HG02623 (cell line): ENCODE data around the gene CCDC158.
"Not testable (repeated sequence)": the region's sequence is repeated elsewhere in the genome, so short reads cannot be mapped to it uniquely, and the experiment has no call there.

Experiments used
- ATAC-seq: cut with Tn5 transposase; IDR thresholded peaks from one replicate; pipeline ENCODE4 v1.9.1; 2021; ENCODE audit warnings: moderate library complexity; ENCODE audit not compliant: unreplicated experiment

CCDC158 gene

DNA sequence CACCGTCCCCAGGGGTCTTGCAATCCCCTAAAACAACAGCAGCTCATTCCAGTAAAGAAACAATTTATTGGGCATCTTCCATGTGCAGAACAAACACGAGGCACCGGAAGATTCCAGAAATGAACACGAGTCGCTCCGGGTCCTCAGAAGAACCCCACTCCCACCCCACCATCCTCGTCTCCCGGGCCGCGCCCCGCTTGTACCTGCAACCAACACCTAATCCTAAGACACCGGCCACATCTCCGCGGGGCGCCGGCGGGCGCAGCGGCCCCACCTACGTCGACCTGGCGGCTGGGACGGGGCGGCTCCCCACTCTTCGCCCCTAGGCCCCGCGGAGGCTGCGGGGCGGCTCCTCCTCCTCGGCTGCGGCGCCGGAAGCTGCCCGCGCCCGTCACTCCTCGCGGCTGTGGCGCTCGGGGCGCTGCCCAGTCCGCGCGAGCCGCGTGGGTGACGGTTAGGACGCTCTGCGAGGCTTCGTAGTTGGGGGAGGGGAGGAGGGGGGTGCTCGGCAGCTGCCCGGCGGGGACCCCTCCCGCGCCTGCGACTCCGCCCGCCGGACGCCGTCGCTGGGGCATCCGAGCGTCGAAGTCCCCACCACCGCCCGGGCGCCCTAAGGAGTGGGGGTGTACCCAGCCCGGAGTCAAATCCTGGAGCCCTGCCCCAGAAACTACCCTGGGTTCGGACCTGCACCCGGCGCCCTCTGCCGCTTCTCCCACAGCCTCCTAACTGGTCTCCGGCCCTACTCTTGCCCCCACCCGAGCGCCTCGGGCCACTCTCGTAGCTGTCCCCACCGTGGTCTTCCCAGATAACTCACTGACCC, at the start of gene CCDC158:
TSS of gene CCDC158 (minus strand) at position 380 of the 820 bp plus-strand sequence. CDS start 17,934 bp downstream, outside the sequence.
- no peak for ATAC-seq

DNA sequence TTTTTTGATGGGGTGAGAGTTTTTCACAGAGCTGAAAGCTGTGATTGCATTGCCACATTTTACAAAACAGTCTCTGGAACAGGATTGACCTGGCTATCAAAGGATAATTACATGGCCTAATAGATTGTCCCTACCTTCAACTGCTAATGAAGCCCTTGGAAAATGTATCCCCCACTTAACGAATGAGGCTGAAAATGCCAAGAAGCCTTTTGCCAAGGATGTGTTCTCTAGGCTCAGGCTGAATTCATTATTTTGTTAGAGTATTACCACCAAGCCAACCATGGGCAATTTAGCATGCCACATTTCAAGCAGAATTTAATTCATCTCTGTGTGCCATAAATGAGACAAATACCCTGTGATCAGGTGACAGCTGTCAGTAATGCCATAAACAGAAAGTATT, 49.6 kb upstream of the CCDC158 start:
- no peak for ATAC-seq

- ATAC-seq = no peak
Measured at GRCh38 chr4:76470064-76470463, 49.1 kb upstream of the CCDC158 start.

- ATAC-seq = no peak
Measured at GRCh38 chr4:76463568-76463967, 42.6 kb upstream of the CCDC158 start.

DNA sequence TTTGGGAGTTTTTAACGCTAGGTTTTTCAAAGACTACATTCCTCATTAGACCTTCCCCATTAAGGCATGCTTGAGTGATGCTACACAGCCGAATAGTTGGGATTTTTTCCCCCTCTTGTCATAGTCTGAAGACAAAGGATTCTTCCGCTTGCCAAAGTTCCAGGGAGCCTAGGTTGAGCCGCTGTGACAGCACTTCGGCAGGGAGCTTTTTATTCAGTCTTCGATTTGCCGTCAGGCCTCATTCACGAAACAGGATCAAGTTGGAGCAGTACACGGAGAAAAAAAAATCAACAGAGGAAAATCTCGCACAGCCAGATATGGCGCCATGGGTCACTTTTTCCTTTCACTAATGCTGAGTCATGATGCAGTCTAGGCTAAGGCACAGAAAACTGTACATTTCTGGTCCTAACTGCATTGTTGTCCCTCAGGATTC, 38.4 kb upstream of the CCDC158 start:
- ATAC-seq = no peak

GRCh38 chr4:76458825-76459224, 37.9 kb upstream of the CCDC158 start:
- ATAC-seq = no peak

GRCh38 chr4:76458297-76458696, 37.4 kb upstream of the CCDC158 start:
- no peak for ATAC-seq

DNA sequence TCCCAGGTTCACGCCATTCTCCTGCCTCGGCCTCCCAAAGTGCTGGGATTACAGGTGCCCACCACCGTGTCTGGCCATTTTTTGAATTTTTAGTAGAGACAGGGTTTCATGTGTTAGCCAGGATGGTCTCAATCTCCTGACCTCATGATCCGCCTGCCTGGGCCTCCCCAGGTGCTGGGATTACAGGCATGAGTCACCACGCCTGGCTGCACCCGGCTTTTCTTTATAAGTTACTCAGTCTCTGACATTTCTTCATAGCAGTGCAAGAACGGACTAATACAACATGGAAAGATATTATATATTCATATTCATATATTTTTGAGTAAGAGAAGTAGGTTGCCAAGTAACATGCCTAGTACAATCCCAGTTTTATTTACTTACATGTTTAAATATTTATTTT, 36.9 kb upstream of the CCDC158 start:
- ATAC-seq = no peak

DNA sequence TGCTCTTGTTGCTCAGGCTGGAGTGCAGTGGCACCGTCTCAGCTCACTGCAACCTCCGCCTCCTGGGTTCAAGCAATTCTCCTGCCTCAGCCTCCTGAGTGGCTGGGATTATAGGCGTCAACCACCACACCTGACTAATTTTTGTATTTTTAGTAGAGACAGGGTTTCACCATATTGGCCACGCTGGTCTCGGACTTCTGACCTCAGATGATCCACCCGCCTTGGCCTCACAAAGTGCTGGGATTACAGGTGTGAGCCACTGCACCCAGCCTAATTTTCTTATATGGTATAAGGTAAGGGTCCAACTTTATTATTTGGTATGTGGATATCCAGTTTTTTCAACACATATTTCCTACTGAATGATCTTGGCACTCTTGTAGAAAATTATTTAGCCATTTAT, 33.1 kb upstream of the CCDC158 start:
- ATAC-seq = not testable (repeated sequence)

- no peak for ATAC-seq
Measured at GRCh38 chr4:76453232-76453631, 32.3 kb upstream of the CCDC158 start.

DNA sequence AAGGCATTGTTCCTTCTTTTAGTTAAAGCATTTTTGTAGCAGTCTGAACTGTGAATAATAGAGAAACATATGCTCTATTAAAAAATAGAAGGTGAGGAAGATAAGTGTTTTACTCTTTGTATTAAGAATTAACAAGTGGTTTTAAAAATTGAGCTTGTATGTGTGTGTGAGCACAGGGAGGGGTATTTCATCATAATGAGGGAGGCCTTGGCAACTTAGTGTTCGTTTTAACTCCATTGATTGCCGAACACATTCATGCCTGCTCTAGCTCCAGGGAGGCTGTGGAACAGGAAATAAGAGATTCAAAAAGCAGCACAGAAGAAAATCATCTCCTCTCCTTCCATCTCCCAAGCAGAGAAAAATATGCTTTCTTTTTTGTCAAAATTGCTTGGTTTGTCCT, 28.9 kb upstream of the CCDC158 start:
- ATAC-seq = no peak

DNA sequence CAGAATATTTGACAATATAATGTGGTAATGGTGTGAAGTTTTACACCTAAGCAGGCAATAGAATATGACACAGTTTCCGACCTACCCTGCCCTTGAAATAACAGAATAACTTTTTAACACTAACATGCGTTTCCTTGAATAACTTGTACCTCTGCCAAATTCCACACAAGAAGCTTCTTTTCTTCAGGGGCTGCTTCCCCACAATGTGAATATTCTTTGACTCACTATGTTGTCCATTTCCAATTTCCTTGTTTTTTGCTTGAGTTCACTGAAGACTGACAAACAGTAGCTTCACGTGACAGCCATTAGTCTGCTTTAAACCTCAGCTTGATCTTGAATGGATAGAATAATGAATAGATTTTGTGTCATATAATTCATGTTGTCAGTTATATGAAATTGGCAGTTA, 28.4 kb upstream of the CCDC158 start:
- ATAC-seq = no peak

DNA sequence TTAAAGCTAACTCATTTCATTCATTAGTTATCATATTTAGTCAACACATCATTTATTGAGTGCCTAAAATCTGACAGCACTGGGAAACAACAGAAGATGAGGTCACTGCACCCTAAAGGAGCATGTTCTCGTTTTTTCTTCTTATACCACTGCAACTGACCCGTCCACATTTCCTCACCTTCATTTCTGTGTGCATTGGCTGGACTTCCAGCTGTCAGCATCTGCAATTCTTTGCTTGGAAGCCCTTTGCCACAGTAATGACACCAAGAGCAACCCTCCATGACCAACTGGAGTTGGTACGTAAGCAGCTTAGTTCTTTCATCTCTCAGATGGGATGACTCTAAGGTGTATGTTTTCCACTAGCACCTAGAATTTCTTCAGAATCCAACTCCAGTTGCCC, 27.3 kb upstream of the CCDC158 start:
- ATAC-seq = no peak

- no peak for ATAC-seq
Measured at GRCh38 chr4:76447393-76447851, 26.5 kb upstream of the CCDC158 start.

DNA sequence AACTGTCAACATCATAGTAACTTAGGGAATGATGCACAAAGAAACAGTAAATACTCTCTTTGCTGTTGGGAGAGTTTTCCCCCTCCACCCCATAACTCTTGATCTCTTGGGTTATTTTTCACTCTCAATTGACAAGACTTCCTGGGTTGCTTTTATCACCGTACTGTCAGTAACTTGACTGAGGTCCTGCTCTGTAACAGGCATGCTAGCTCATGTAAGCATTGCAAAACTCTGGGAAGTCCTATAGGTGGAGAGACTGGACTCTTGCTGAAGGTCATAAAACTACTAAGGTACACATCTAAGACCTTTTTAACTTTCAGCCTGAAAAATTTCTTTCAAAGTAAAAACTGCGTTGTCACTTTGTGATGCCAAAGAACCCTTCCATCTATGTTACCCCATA, 25.0 kb upstream of the CCDC158 start:
- ATAC-seq = no peak

GRCh38 chr4:76443376-76443775, 22.4 kb upstream of the CCDC158 start:
- ATAC-seq = no peak

DNA sequence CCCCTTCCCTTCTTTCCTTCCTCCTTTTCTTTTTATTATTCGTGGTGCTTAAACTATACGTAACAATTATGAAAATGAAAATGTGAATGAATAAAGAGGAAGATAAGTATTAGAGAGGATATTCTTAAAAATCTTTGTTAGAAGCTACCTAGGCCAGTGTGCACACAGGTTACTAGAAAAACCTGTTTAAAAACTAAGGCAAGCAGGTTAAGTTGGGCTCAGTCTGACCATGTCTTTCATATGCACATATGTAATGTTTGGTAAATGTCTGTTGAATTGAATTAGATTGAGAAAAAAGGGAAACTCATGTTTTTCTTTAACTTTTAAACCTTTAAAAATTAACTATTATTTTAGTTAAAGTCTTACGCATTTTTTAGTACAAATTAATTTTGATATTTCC, 21.9 kb upstream of the CCDC158 start:
- no peak for ATAC-seq

GRCh38 chr4:76441881-76442280, 20.9 kb upstream of the CCDC158 start:
- no peak for ATAC-seq

GRCh38 chr4:76439491-76439890, 18.6 kb upstream of the CCDC158 start:
- ATAC-seq = no peak

DNA sequence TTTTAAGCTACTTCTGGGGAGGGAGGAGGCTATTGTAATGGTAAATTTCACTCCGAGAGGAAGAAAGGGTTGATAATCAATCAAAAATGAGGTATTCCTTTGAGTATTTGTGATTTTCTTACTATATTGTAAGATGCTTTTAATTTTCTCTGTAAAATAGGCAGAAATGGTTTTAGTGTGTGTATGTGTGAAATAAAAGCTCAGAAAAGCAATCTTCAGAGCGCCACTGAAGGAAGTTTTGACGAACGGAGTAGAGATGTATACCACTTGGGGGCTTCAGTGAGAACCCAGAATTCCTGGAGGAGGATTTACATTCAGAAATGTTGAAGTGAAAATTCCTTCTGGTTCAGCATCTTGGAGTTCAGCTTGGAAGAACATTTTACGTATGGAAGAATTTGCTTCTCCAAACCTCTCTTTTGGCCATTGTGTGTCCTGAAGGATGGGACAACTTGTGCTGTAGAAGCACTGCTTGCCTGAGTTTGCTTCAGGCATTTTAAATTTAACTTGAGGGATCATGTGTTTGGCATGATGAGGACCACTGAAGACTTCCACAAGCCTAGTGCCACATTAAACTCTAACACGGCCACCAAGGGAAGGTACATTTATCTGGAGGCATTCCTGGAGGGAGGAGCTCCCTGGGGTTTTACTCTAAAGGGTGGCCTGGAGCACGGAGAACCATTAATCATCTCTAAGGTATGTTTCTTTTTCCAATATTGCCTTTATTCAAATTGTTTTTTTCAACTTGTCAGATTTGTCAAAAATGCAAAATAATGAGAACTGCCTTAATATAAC, 14.8 kb upstream of the CCDC158 start:
- ATAC-seq = no peak

- ATAC-seq = no peak
Measured at GRCh38 chr4:76434901-76435527, 14.1 kb upstream of the CCDC158 start, which contains the start of gene SHROOM3. TSS of gene SHROOM3 (plus strand) at chr4:76435229. CDS start at chr4:76436053, 824 bp downstream.
